Endodermal cell (in vitro differentiated cells): Measurements from ENCODE around the gene HTR3E. TPM values are rescaled to one million over a fixed set of nuclear protein-coding genes. Genes with fewer than 3 reads are reported as not detected.

ENCODE experiments used
- DNase-seq: peaks from one replicate; pipeline ENCODE4 v3.0.0-alpha.2; 2017
- H3K27ac ChIP-seq: 2 replicates; pipeline ENCODE4 v1.5.1; 2013; ENCODE audit warnings: mild to moderate bottlenecking, low read depth, low read length, moderate library complexity
- H3K27me3 ChIP-seq: 2 replicates; pipeline ENCODE4 v1.6.1; 2013; ENCODE audit warnings: mild to moderate bottlenecking, low read length, moderate library complexity; ENCODE audit not compliant: insufficient read depth, control insufficient read depth, poor library complexity, severe bottlenecking
- H3K36me3 ChIP-seq: 2 replicates; pipeline ENCODE4 v1.7.0; 2013; ENCODE audit warnings: mild to moderate bottlenecking, low read length, moderate library complexity; ENCODE audit not compliant: control insufficient read depth, insufficient read depth
- H3K4me1 ChIP-seq: one replicate; pipeline ENCODE4 v1.7.0; 2013; ENCODE audit warnings: low read length; ENCODE audit not compliant: control insufficient read depth, insufficient read depth
- H3K4me3 ChIP-seq: 2 replicates; pipeline ENCODE4 v1.5.1; 2013; ENCODE audit warnings: mild to moderate bottlenecking, low read length, moderate library complexity
- H3K9ac ChIP-seq: 2 replicates; pipeline ENCODE4 v1.6.1; 2013; ENCODE audit warnings: mild to moderate bottlenecking, low read length, moderate library complexity; ENCODE audit not compliant: poor library complexity, severe bottlenecking; ENCODE audit errors: extremely low read depth
- H3K9me3 ChIP-seq: 2 replicates; pipeline ENCODE4 v1.6.1; 2013; ENCODE audit warnings: mild to moderate bottlenecking, low read length, moderate library complexity; ENCODE audit not compliant: control insufficient read depth
- H3K27ac Mint-ChIP-seq: 2 replicates; pipeline ENCODE4 v1.8.0; 2020; ENCODE audit warnings: mixed read lengths
- H3K27me3 Mint-ChIP-seq: 2 replicates; pipeline ENCODE4 v1.8.0; 2021; ENCODE audit warnings: mild to moderate bottlenecking, mixed read lengths; ENCODE audit not compliant: insufficient read depth
- H3K36me3 Mint-ChIP-seq: 2 replicates; pipeline ENCODE4 v1.8.0; 2020; ENCODE audit warnings: low read depth, mixed read lengths
- H3K4me1 Mint-ChIP-seq: 2 replicates; pipeline ENCODE4 v1.8.0; 2020; ENCODE audit warnings: mixed read lengths
- H3K4me3 Mint-ChIP-seq: 2 replicates; pipeline ENCODE4 v1.8.0; 2020; ENCODE audit warnings: mild to moderate bottlenecking, moderate library complexity, mixed read lengths
- H3K9me3 Mint-ChIP-seq: 2 replicates; pipeline ENCODE4 v1.8.0; 2020; ENCODE audit warnings: mild to moderate bottlenecking, mixed read lengths
- WGBS, 2 experiments: methylation state at CpG; one replicate each; pipeline versions ENCODE4 v1.1.5 to v1.1.7; 2013; ENCODE audit warnings: missing lambda C conversion rate in 2 of 2, mixed read lengths in 1 of 2; ENCODE audit not compliant: insufficient coverage in 1 of 2, insufficient read length in 1 of 2; 5-methylcytosine and 5-hydroxymethylcytosine counted together
- total RNA-seq, 2 donors: library from RNA; stranded (reverse); fragmentation: NEBNext Ultra II Directional in 1 of 2; extraction: Animal tissue kit (Norgen Biotek cat#: 25700) in 1 of 2; gene quantifications; 2 replicates in 1 of 2; 3 replicates in 1 of 2; pipeline ENCODE4 v1.2.1, GENCODE V29; 2021
- TF ChIP-seq, protein P1 (sequence below): fragments of 200-600 bp; sonication (generic); conservative IDR thresholded peaks from 2 replicates; pipeline ENCODE4 v1.5.0; 2021; ENCODE audit warnings: antibody characterized with exemption, mild to moderate bottlenecking

The HTR3E gene
- total RNA-seq, 2 donors from 2014 or later, result not detected

DNA sequence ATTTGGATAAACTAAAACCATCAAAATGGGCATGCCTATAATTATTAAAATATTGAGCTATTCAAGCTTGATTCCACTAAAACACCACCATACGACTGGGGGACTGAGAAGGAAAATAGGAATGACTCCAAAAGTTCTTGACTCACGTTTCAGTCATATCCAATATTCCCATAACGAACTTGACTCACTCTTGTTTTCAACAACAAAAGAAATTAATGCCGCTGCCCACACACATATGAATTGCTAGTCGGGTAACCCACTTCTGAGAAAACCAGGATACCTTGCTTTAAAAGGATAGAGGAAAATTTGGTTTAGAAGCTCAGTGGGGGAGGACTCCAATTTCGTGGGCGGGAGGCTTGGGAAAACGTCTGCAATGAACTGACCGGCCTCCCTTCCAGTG lies 38.8 kb upstream of the HTR3E start:
- Histone ChIP-seq H3K4me1 (no peaks in the 10 kb centered on the region), H3K27me3 (no peaks in the 10 kb centered on the region), H3K9me3 (no peaks in the 10 kb centered on the region), H3K27ac (no peak overlapping the region), H3K4me3 (no peak overlapping the region), H3K36me3 (no peaks in the 10 kb centered on the region), H3K9ac (no peak overlapping the region)
- no peak for DNase-seq
- no peaks in the 10 kb centered on the region for H3K9me3 Mint-ChIP-seq
- WGBS, 2 experiments, result 71 to 91% methylated on average over 5 to 9 of the region's 9 CpGs
- H3K4me3 Mint-ChIP-seq, result no peak overlapping the region
- H3K4me1 Mint-ChIP-seq, result no peaks in the 10 kb centered on the region
- no peak overlapping the region for H3K27ac Mint-ChIP-seq
- peaks cover 2% of the 10 kb centered on the region for H3K27me3 Mint-ChIP-seq
- TF ChIP-seq, protein P1, sequence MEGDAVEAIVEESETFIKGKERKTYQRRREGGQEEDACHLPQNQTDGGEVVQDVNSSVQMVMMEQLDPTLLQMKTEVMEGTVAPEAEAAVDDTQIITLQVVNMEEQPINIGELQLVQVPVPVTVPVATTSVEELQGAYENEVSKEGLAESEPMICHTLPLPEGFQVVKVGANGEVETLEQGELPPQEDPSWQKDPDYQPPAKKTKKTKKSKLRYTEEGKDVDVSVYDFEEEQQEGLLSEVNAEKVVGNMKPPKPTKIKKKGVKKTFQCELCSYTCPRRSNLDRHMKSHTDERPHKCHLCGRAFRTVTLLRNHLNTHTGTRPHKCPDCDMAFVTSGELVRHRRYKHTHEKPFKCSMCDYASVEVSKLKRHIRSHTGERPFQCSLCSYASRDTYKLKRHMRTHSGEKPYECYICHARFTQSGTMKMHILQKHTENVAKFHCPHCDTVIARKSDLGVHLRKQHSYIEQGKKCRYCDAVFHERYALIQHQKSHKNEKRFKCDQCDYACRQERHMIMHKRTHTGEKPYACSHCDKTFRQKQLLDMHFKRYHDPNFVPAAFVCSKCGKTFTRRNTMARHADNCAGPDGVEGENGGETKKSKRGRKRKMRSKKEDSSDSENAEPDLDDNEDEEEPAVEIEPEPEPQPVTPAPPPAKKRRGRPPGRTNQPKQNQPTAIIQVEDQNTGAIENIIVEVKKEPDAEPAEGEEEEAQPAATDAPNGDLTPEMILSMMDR, result no peak
- no peaks in the 10 kb centered on the region for H3K36me3 Mint-ChIP-seq

DNA sequence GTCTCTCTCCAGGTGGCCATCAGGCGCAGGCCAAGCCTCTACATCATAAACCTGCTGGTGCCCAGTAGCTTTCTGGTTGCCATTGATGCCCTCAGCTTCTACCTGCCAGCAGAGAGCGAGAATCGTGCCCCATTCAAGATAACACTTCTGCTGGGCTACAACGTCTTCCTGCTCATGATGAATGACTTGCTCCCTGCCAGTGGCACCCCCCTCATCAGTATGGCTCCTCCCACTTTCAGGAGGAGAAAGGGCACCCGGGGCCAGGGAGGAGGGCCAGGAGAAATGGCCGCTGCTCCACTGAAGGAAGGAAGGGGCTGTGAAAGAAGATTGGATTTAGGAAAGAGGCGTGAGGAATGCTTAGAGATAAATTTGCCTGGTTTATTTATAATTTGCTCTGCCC lies 37.4 kb upstream of the HTR3E start:
- Mint-ChIP-seq H3K36me3 (no peaks in the 10 kb centered on the region), H3K9me3 (no peaks in the 10 kb centered on the region), H3K4me3 (no peak overlapping the region), H3K4me1 (no peaks in the 10 kb centered on the region), H3K27ac (no peak overlapping the region), H3K27me3 (no peaks in the 10 kb centered on the region)
- no peak for DNase-seq
- H3K9me3 ChIP-seq, result no peaks in the 10 kb centered on the region
- no peaks in the 10 kb centered on the region for H3K27me3 ChIP-seq
- 88 to 100% methylated on average over 1 to 7 of the region's 7 CpGs for WGBS, 2 experiments
- no peak overlapping the region for H3K4me3 ChIP-seq
- no peaks in the 10 kb centered on the region for H3K4me1 ChIP-seq
- no peak overlapping the region for H3K27ac ChIP-seq
- H3K9ac ChIP-seq, result no peak overlapping the region
- TF ChIP-seq, protein P1, result no peak
- H3K36me3 ChIP-seq, result no peaks in the 10 kb centered on the region

GRCh38 chr3:184062637-184063036 lies 34.2 kb upstream of the HTR3E start:
- H3K27ac Mint-ChIP-seq, result no peak overlapping the region
- H3K9me3 ChIP-seq, result no peaks in the 10 kb centered on the region

More at GRCh38 chr3:184062637-184063036, 34.2 kb upstream of the HTR3E start:
- Mint-ChIP-seq H3K9me3 (no peaks in the 10 kb centered on the region), H3K27me3 (no peaks in the 10 kb centered on the region), H3K4me1 (peaks cover 3% of the 10 kb centered on the region), H3K4me3 (no peak overlapping the region), H3K36me3 (no peaks in the 10 kb centered on the region)
- Histone ChIP-seq H3K9ac (no peak overlapping the region), H3K27ac (no peak overlapping the region), H3K36me3 (no peaks in the 10 kb centered on the region), H3K27me3 (no peaks in the 10 kb centered on the region), H3K4me3 (no peak overlapping the region), H3K4me1 (no peaks in the 10 kb centered on the region)
- no peak for DNase-seq
- TF ChIP-seq, protein P1, result no peak
